OCI-LY7 (cell line): Measurements from ENCODE around the gene CCR8. TPM values are rescaled to one million over a fixed set of nuclear protein-coding genes. Genes with fewer than 3 reads are reported as not detected.
"Not testable (repeated sequence)": the region's sequence is repeated elsewhere in the genome, so short reads cannot be mapped to it uniquely, and the experiment has no call there.

Experiments
- BruUV-seq: library from RNA; stranded (reverse); fragments of 400-500 nt; replicated peaks from 2 replicates; lab custom pipeline; 2021; lab: Mats Ljungman, UMichigan
- CTCF ChIA-PET: fragments of 300-600 bp; sonication (Branson Sonifier 250); formaldehyde crosslinking; loops from one replicate; lab custom pipeline; 2022; ENCODE audit warnings: antibody characterized with exemption; ENCODE audit not compliant: unreplicated experiment; lab: Charles Lee
- POLR2A ChIA-PET: fragments of 300-600 bp; sonication (Branson Sonifier 250); formaldehyde crosslinking; loops from one replicate; lab custom pipeline; 2022; ENCODE audit warnings: antibody characterized with exemption; lab: Charles Lee
- DNase-seq: peaks from one replicate; pipeline ENCODE4 v3.0.0-alpha.2; 2015; ENCODE audit warnings: low spot score
- H2AFZ ChIP-seq: fragments of 200-600 bp; sonication (generic), shearing (Covaris generic); 2 replicates; pipeline ENCODE4 v1.6.1; 2014; ENCODE audit warnings: mild to moderate bottlenecking, antibody characterized with exemption, low read length, moderate library complexity
- H3K27ac ChIP-seq: fragments of 200-600 bp; sonication (generic); 2 replicates; pipeline ENCODE4 v1.5.1; 2014; ENCODE audit warnings: mixed run types, low read depth, mild to moderate bottlenecking, moderate library complexity, low read length, inconsistent platforms; ENCODE audit not compliant: poor library complexity, severe bottlenecking
- H3K36me3 ChIP-seq: fragments of 200-600 bp; sonication (generic); 2 replicates; pipeline ENCODE4 v1.6.1; 2014; ENCODE audit warnings: mild to moderate bottlenecking, antibody characterized with exemption, low read length, moderate library complexity, mixed read lengths; ENCODE audit not compliant: insufficient read depth
- H3K4me1 ChIP-seq: fragments of 200-600 bp; sonication (generic); 2 replicates; pipeline ENCODE4 v1.5.1; 2014; ENCODE audit warnings: mild to moderate bottlenecking, low read length; ENCODE audit not compliant: insufficient read depth, poor library complexity, severe bottlenecking
- H3K4me2 ChIP-seq: fragments of 200-600 bp; sonication (generic); 2 replicates; pipeline ENCODE4 v1.6.1; 2014; ENCODE audit warnings: mild to moderate bottlenecking, low read length
- H3K4me3 ChIP-seq: fragments of 200-600 bp; sonication (generic); 2 replicates; pipeline ENCODE4 v1.5.1; 2014; ENCODE audit warnings: mild to moderate bottlenecking, low read depth, low read length; ENCODE audit not compliant: poor library complexity, severe bottlenecking
- H3K79me2 ChIP-seq: fragments of 200-600 bp; sonication (generic); 2 replicates; pipeline ENCODE4 v1.6.1; 2016; ENCODE audit warnings: low read depth, mild to moderate bottlenecking, low read length, moderate library complexity, mixed read lengths; ENCODE audit not compliant: insufficient read depth
- H3K9me2 ChIP-seq: fragments of 200-600 bp; sonication (generic); 2 replicates; pipeline ENCODE4 v1.6.1; 2016; ENCODE audit warnings: mild to moderate bottlenecking, low read length, mixed read lengths; ENCODE audit not compliant: insufficient read depth
- H3K9me3 ChIP-seq: fragments of 200-600 bp; sonication (generic); 2 replicates; pipeline ENCODE4 v1.6.1; 2014; ENCODE audit warnings: mild to moderate bottlenecking, mixed run types, low read length, mixed read lengths
- H4K20me1 ChIP-seq: fragments of 200-600 bp; sonication (generic); 2 replicates; pipeline ENCODE4 v1.6.1; 2014; ENCODE audit warnings: mild to moderate bottlenecking, antibody characterized with exemption, low read length, moderate library complexity, mixed read lengths; ENCODE audit not compliant: insufficient read depth
- EZH2phosphoT487 ChIP-seq: fragments of 200-600 bp; sonication (generic); IDR thresholded peaks from 2 replicates; pipeline ENCODE4 v1.6.1; 2018; ENCODE audit warnings: low read depth, borderline replicate concordance, mild to moderate bottlenecking, mixed run types, antibody characterized with exemption, low read length, moderate library complexity, mixed read lengths
- intact Hi-C: fragments of 100-400 bp; cut with micrococcal nuclease; formaldehyde crosslinking; loops from one replicate; pipeline ENCODE4 v1.10.0; 2022; ENCODE audit not compliant: unreplicated experiment
- total RNA-seq, 2 experiments: library from RNA; depleted of rRNA in 1 of 2; stranded (reverse); fragments of >200 nt in 1 of 2; shearing (Covaris generic) in 1 of 2; gene quantifications; 2 replicates each; pipeline ENCODE4 v1.2.3, GENCODE V29; 2014 to 2022
- TF ChIP-seq, protein P1 (sequence below): fragments of 200-600 bp; sonication (generic); conservative IDR thresholded peaks from 2 replicates; pipeline ENCODE4 v1.5.1; 2014; ENCODE audit warnings: mild to moderate bottlenecking, antibody characterized with exemption, low read length, moderate library complexity, mixed read lengths

The CCR8 gene
- total RNA-seq, 2 experiments from 2014 or later: not detected

DNA sequence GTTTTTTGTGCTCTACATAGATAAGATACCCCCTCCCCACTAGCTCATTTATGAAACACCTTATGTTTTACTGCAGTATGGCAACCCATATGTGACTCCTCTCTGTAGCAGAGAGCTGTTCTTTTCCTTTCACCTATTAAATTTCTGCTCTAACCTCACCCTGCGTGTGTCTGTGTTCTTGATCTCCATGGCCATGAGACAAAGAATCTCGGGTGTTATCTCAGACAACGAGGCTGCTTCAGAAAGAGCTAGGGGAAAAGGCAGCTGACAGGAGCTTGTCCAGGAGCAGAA is 18.0 kb downstream of the CCR8 start:
- Histone ChIP-seq H3K4me1 (no peaks in the 10 kb centered on the region), H3K9me3 (no peaks in the 10 kb centered on the region), H3K36me3 (no peaks in the 10 kb centered on the region), H2AFZ (no peak overlapping the region), H4K20me1 (no peaks in the 10 kb centered on the region), H3K27ac (no peak overlapping the region), H3K9me2 (no peaks in the 10 kb centered on the region), H3K4me2 (no peak overlapping the region), H3K4me3 (no peak overlapping the region), H3K79me2 (no peaks in the 10 kb centered on the region)
- ChIA-PET CTCF (no interaction called here), POLR2A (interaction anchor here (0.7 kb wide), 2 partner anchors 1806 to 1880 kb away, joined by 3 to 6 read pairs; no protein-coding TSS in a partner anchor)
- intact Hi-C loops: no loop called here
- TF ChIP-seq EZH2phosphoT487: no peak
- TF ChIP-seq, protein P1, sequence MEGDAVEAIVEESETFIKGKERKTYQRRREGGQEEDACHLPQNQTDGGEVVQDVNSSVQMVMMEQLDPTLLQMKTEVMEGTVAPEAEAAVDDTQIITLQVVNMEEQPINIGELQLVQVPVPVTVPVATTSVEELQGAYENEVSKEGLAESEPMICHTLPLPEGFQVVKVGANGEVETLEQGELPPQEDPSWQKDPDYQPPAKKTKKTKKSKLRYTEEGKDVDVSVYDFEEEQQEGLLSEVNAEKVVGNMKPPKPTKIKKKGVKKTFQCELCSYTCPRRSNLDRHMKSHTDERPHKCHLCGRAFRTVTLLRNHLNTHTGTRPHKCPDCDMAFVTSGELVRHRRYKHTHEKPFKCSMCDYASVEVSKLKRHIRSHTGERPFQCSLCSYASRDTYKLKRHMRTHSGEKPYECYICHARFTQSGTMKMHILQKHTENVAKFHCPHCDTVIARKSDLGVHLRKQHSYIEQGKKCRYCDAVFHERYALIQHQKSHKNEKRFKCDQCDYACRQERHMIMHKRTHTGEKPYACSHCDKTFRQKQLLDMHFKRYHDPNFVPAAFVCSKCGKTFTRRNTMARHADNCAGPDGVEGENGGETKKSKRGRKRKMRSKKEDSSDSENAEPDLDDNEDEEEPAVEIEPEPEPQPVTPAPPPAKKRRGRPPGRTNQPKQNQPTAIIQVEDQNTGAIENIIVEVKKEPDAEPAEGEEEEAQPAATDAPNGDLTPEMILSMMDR: no peak
- no peak for DNase-seq
- BruUV-seq: no TSS peak

DNA sequence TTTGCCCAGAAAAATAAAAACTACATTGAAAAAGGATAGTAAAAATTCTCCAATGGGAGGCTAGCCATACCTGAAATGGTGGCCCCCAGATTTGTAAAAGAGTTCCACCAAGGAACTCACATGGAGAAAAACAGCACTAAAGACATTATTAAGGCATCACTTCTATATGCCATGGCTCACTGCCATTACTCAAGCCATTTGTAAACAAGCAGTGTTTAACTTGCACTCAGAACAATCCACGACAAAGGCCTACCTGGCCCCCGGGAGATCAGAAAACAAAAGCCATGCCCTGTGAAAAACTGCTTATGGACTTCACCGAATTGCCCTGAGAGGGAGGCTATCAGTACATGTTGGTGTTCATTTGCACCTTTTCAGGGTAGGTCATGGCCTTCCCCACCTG is 19.6 kb downstream of the CCR8 start:
- ChIA-PET POLR2A (interaction anchor here (1.0 kb wide), 1 partner anchor 72 kb away, joined by 3 read pairs; no protein-coding TSS in a partner anchor), CTCF (no interaction called here)
- no TSS peak for BruUV-seq
- intact Hi-C loops: no loop called here
- Histone ChIP-seq H3K36me3 (no peaks in the 10 kb centered on the region), H3K9me2 (no peaks in the 10 kb centered on the region), H3K9me3 (no peaks in the 10 kb centered on the region), H4K20me1 (no peaks in the 10 kb centered on the region), H3K4me3 (no peak overlapping the region), H3K4me2 (no peak overlapping the region), H3K27ac (no peak overlapping the region), H3K4me1 (no peaks in the 10 kb centered on the region), H3K79me2 (no peaks in the 10 kb centered on the region), H2AFZ (no peak overlapping the region)
- TF ChIP-seq EZH2phosphoT487: no peak
- TF ChIP-seq, protein P1: no peak
- no peak for DNase-seq

DNA sequence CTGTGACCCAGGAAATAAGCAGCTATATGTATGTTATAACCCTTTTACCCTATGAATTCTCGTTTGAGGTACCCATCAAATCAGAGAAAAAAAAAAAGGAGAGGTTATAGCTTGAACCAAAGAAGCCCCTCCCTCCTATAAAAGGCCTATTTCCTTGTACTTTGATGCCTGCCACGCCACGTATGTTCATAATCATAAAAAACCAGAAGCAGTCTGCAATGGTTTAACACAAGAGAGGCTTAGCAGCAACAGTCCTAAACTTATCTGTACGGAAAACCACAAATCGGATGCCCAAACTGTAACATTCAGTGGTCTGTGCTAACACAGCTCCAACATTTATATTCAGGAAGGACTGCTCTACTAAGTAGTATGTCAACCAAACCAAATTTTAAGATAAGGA is 21.2 kb downstream of the CCR8 start:
- H3K4me3 ChIP-seq: no peak overlapping the region
- TF ChIP-seq, protein P1: no peak
- no peak for TF ChIP-seq EZH2phosphoT487
- no TSS peak for BruUV-seq
- H3K4me1 ChIP-seq: no peaks in the 10 kb centered on the region
- DNase-seq: no peak
- intact Hi-C loops: no loop called here
- H3K36me3 ChIP-seq: no peaks in the 10 kb centered on the region
- no peak overlapping the region for H3K4me2 ChIP-seq
- H4K20me1 ChIP-seq: no peaks in the 10 kb centered on the region
- H3K9me3 ChIP-seq: no peaks in the 10 kb centered on the region
- H2AFZ ChIP-seq: no peak overlapping the region
- no peak overlapping the region for H3K27ac ChIP-seq
- no peaks in the 10 kb centered on the region for H3K79me2 ChIP-seq
- ChIA-PET POLR2A (interaction anchor here (0.6 to 0.8 kb wide), 5 partner anchors 8 to 1344 kb away, joined by 3 to 4 read pairs (median 3); no protein-coding TSS in a partner anchor), CTCF (no interaction called here)
- H3K9me2 ChIP-seq: no peaks in the 10 kb centered on the region

DNA sequence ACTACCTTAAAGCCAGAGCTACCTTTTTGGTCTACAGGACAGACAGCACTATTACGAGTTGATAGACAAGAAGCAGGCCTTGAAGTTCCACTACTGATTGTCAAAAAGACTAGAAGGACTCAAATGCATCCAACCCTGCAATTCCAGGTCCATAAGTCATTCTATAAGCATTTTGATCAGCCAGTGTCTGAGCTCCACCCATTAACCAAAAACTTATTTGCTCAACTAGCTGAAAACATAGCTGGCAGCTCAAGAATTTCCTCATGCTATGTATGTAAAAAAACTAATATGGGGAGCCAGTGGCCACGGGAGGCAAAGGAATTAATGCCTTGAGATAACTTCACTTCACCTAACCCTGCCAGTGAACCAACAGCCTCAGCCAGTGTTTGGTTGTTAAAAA is 21.6 kb downstream of the CCR8 start:
- DNase-seq, H3K27ac ChIP-seq, CTCF ChIA-PET, H4K20me1 ChIP-seq, H3K9me2 ChIP-seq, H3K9me3 ChIP-seq, H3K4me1 ChIP-seq, intact Hi-C loops, H2AFZ ChIP-seq, H3K36me3 ChIP-seq, H3K4me3 ChIP-seq, BruUV-seq, H3K79me2 ChIP-seq, H3K4me2 ChIP-seq: not testable (repeated sequence)
- POLR2A ChIA-PET: interaction anchor here (0.6 to 0.8 kb wide), 4 partner anchors 8 to 1173 kb away, joined by 3 to 4 read pairs (median 4); no protein-coding TSS in a partner anchor
